CD4-positive, alpha-beta T cell treated with Interleukin-1 beta for 1 hour (primary cell): Measurements from ENCODE around the gene FAM81A.

ENCODE experiments used
- DNase-seq, 2 donors: peaks; one replicate each; pipeline ENCODE4 v3.0.0-alpha.2; 2020 to 2022

Gene FAM81A

GRCh38 chr15:59543721-59544547 lies 105.9 kb downstream of the FAM81A start:
- peak in 1 of 2 donors; percentile 17 for DNase-seq

GRCh38 chr15:59545573-59545972 lies 107.6 kb downstream of the FAM81A start:
- DNase-seq, result no peak

DNA sequence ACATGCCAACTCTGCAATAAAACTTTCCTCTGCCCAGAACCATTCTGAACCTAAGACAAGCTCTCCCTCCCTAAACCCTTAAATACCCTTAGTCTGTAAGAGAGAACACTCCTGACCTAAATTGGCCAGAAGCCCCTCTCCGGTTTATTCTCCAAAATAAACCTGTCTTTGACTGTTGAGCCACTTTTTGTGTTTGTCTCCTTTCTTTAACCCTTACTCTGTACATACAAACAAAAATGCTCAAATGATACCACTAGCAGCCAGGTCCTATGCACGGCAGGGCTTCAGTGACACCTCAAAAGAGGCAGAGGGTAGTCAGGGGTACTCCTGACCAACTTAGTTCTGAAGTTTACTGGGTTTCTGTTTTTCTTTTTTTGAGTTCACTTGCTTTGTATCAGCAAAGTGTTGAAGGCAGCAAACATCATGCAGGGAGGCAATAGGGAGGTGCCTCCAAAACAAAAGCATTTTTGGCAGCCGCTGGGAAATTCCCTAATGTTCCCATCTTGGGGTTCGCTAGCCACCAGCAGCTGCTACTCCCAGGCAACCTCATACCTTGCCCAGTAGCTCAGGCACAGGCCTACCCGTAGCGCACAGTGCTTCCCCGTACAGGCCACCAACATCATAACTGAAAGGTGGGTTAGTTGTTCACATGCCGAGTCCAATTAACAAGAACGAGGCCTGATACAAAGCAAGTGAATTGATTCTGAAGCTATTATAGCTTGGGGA lies 110.7 kb downstream of the FAM81A start:
- DNase-seq, result no peak

- DNase-seq, result no peak
Observed at GRCh38 chr15:59549301-59550185, 111.6 kb downstream of the FAM81A start.

- DNase-seq, result no peak
Observed at GRCh38 chr15:59550530-59550929, 112.5 kb downstream of the FAM81A start.

DNA sequence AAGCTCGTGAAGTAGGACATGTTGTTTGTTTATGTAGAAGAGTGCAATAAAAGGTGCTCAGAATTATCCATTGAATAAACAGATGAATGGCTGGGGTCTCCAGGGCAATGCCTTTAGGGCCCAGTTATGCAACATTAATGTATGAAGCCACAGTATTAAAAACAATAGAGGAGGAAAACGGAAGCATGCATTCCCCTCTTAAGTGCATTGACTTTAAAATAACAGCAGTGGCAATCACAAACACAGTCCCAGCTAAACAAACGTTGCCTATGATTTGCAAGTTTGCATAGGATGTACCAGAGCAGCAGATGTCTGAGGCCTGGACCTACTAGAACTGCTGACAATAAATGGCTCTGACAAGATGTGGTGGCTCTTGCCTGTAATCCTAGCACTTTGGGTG lies 113.0 kb downstream of the FAM81A start:
- DNase-seq, result no peak

GRCh38 chr15:59553879-59554735 lies 116.1 kb downstream of the FAM81A start:
- no peak for DNase-seq

- DNase-seq, result no peak
Observed at GRCh38 chr15:59555696-59556095, 117.7 kb downstream of the FAM81A start.

DNA sequence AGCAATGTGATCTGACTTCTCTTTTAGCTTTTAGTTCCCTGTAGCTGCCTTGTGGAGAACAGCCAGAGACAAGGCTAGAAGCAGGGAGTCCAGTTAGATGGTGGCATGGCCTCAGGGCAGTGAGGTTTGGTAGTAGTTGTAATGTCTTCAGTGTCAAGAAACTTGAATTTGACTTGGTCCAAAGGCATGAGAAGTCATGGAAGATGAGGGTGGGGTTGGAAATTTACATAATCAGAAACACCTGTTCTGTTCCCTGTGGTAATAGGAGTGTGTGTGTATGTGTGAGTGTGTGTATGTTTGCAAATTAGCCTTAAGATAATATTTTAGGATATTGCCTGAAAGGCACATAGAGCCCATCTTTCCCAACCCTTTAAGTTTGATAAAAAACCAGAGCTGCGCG lies 118.4 kb downstream of the FAM81A start:
- DNase-seq, result no peak

GRCh38 chr15:59557581-59557980 lies 119.6 kb downstream of the FAM81A start:
- no peak for DNase-seq

GRCh38 chr15:59558851-59559250 lies 120.9 kb downstream of the FAM81A start:
- DNase-seq, result no peak

- no peak for DNase-seq
Observed at GRCh38 chr15:59561547-59561946, 123.6 kb downstream of the FAM81A start.

- DNase-seq, result no peak
Observed at GRCh38 chr15:59562448-59563186, 124.6 kb downstream of the FAM81A start.

DNA sequence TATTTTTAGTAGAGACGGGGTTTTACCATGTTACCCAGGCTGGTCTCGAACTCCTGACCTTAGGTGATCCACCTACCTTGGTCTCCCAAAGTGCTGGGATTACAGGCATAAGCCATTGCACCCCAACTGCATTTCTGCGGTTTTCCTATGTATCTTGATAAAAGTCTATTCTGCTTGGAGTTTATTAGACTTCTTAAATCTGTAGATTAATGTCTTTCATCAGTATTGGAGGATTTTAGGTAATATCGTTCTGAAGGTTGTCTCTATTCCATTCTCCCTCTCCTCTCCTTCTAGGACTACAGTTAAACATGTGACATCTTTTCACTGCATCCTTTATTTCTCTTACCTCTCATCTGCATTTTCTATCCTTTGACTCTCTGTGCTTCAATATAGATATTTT lies 127.3 kb downstream of the FAM81A start:
- DNase-seq, result no peak

- DNase-seq, result no peak
Observed at GRCh38 chr15:59567324-59567723, 129.3 kb downstream of the FAM81A start.

DNA sequence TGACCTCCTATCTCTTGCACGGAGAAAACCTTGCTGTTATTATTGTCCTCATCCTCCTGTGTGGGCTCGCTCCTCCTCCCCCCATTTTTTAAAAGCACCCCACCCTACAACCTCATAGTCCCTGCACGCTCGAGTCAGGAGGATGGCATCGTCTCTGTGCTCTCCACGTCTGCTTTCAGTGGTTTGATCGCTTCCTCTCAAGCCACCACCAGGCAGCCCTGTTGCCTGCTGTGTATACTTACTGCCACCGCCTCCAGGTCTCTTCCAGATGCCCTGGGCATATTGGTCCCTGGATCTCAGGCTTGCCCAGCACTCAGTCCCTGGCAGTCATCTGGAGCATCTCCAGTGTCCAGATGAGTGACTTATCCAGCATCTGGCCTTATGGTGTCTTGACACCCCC lies 131.5 kb downstream of the FAM81A start:
- DNase-seq, result no peak

DNA sequence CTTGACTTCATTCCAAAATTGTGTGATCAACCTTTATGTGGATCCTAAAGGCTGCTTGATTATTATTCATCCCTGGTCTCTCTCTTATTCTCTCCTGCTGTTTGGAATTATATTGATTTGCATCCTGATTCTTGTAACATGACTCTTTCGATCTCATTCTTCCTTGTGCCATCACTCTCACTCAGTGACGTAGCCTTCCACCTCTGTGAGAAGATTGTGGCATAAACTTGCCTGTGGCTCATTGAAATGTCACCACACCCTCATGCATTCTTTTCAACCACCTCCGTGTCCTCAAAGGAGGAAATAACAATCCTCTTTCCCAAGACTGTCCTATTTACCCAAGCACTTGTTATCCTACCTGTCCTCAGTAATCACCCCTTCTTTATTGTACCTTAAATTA lies 132.3 kb downstream of the FAM81A start:
- DNase-seq, result no peak

GRCh38 chr15:59571606-59572005 lies 133.6 kb downstream of the FAM81A start:
- DNase-seq, result no peak
